ENCODE data around the gene SMARCAL1.

The SMARCAL1 gene

DNA sequence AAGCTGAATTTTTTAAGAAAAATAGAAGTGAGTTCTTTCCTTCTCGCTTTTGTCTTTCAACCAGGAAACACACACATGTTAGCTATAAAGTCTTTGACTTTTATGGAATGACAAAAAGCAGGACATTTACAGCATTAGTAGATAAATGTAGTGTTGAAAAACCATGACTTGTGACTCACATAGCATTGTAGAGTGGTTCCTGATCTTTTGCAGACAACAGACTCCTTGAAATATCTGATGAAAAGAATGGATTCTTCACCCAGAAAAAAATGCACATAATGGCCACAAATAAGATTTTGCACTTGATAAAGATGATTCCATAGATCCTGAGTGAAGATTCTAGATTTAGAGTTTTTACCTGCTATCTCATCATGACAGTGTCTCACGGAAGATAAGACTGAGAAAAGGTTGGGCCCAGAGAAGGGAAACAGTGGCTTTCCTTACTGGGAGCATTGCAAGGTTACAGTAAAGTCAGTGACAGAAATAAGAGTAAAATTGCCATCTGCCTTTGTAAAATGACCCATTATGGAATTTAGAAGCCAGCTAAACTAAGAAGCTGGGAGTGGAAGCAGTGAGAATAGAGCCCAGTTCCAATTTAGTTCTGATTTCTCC, 14.0 kb downstream of the SMARCAL1 start:
- DNase-seq (ENCODE audit: extremely low spot score) = no peak
- ChIA-PET CTCF (interaction anchor here (1.4 kb wide), 2 partner anchors 8 to 14 kb away, joined by 3 to 5 read pairs; partner anchors contain the start of gene SMARCAL1), POLR2A (no interaction called here)
- TF ChIP-seq, protein P1, sequence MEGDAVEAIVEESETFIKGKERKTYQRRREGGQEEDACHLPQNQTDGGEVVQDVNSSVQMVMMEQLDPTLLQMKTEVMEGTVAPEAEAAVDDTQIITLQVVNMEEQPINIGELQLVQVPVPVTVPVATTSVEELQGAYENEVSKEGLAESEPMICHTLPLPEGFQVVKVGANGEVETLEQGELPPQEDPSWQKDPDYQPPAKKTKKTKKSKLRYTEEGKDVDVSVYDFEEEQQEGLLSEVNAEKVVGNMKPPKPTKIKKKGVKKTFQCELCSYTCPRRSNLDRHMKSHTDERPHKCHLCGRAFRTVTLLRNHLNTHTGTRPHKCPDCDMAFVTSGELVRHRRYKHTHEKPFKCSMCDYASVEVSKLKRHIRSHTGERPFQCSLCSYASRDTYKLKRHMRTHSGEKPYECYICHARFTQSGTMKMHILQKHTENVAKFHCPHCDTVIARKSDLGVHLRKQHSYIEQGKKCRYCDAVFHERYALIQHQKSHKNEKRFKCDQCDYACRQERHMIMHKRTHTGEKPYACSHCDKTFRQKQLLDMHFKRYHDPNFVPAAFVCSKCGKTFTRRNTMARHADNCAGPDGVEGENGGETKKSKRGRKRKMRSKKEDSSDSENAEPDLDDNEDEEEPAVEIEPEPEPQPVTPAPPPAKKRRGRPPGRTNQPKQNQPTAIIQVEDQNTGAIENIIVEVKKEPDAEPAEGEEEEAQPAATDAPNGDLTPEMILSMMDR (IDR thresholded peaks at IDR 0.05; ENCODE audit: control extremely low read depth, extremely low read depth, low read depth, missing control alignments) = no peak

DNA sequence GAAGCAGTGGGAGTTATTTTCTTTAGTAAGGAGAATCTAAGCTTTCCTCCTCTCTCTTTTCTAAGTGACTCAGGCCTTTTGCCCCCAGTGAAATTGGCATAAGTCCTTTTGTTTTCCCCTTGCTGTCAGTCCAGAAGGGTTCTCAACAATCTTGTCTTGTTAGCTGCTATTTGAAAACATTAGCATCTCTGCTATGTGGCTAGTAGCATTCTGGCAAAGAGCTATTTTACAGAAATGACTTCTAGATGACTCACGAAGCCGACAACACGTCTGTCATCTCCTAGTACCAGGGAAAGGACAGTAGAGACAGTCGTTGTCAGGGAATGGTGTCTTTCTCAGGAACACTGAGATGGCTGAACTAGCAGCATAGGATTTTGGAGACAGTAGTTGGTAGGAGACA, 14.7 kb downstream of the SMARCAL1 start:
- CTCF ChIA-PET = interaction anchor here (1.1 to 1.4 kb wide), 3 partner anchors 8 to 15 kb away, joined by 3 to 5 read pairs (median 3); partner anchors contain the start of gene SMARCAL1

DNA sequence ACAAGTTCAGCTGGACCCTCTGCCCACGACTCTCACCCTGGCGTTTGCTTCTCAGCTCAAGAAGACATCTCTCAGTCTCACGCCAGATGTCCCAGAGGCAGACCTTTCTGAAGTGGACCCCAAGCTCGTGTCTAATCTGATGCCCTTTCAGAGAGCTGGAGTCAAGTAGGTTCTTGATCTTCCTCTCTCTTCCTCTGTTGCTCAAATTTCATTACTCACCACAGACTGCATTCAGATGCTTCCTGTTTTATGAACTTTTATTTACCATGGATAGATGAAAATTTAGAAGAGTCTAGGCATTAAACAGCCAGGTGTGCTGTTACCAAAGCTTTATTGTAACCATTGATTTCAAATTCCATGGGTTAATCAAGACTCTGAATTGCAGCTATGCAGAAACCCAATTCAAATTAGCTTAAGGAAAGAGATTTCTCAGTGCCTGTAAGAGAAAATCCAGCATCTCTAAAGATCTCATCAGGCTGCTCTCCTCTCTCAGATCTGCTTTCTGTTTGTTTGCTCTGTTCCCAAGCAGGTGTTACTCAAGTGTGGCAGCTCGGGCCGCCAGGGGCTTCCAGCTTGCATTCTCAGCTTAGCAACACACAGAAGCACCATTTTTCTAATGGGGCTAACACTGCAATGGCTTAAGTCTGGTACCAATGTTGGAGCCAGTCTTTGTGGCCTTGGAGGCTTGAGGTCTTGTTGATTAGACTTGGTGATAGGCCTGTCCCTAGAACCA, 16.5 kb downstream of the SMARCAL1 start:
- ChIA-PET POLR2A (no interaction called here), CTCF (interaction anchor here (0.9 to 1.6 kb wide), 3 partner anchors 9 to 1360 kb away, joined by 3 to 5 read pairs (median 4); no protein-coding TSS in a partner anchor)
- TF ChIP-seq, protein P1 (IDR thresholded peaks at IDR 0.05; ENCODE audit: control extremely low read depth, extremely low read depth, low read depth, missing control alignments) = no peak
- DNase-seq (ENCODE audit: extremely low spot score) = no peak

More for the DNA sequence above, 14.7 kb downstream of the SMARCAL1 start:
- TF ChIP-seq, protein P1 (IDR thresholded peaks at IDR 0.05; ENCODE audit: control extremely low read depth, extremely low read depth, low read depth, missing control alignments) = no peak
- POLR2A ChIA-PET = no interaction called here
- no peak for DNase-seq (ENCODE audit: extremely low spot score)

DNA sequence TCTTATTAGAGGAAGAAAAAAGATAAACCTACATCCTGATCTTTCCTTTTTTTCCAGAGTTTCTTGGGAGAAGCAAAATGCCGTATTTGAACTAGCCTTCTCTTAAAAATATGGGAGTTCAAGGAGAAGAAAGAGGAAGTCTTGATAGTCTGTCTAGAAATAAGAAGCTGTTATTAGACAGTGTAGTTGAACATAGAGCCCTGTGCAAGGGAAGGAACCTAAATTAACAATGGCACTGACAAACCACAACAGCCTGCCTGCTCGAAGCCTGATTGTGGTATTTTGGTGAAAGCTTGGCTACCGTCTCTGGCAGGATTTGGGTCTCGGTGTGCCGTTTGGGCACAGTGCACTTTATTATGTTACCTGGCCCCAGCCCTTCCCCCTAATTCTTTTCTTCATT, 17.1 kb downstream of the SMARCAL1 start:
- ChIA-PET POLR2A (no interaction called here), CTCF (interaction anchor here (0.9 to 1.6 kb wide), 2 partner anchors 9 to 20 kb away, joined by 4 to 5 read pairs; no protein-coding TSS in a partner anchor)
- no peak for DNase-seq (ENCODE audit: extremely low spot score)

DNA sequence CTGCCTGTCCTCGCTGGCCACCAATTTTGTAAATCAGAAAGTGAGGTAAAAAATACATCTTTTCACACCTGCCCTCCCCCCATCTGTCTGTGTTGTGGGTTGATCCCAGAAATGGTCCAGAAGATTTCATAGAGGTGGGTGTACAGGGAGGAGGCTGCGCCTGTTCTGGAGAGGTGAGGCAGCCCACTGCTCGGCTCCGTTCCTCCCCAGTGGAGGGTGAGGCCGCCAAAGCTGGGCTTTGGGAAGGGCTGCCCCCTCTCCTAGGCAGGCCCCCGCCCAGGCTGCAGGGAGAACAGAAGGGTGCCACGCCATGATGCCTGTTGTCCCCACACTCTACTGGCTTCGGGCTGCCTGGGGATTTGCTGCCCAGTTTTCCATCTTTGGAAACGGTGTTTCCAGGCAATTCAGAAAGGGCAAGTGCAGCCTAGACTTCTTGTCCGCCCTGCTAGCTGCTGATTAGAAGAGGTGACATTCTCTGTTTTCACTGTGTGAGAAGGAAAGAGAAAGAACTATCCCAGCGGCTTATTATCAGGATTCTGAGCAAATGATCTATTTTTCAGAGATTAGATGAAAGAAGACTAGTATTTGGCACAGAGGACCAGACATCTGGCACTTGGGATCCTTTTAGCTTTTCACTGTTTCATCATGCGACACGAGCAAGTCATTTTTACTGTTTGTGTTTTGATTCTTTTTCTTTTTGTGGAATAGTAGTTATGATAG, 18.7 kb downstream of the SMARCAL1 start:
- ChIA-PET CTCF (no interaction called here), POLR2A (no interaction called here)
- TF ChIP-seq, protein P1 (IDR thresholded peaks at IDR 0.05; ENCODE audit: control extremely low read depth, extremely low read depth, low read depth, missing control alignments) = no peak
- DNase-seq (ENCODE audit: extremely low spot score) = no peak

More for the DNA sequence above, 17.1 kb downstream of the SMARCAL1 start:
- TF ChIP-seq, protein P1 (IDR thresholded peaks at IDR 0.05; ENCODE audit: control extremely low read depth, extremely low read depth, low read depth, missing control alignments) = no peak

DNA sequence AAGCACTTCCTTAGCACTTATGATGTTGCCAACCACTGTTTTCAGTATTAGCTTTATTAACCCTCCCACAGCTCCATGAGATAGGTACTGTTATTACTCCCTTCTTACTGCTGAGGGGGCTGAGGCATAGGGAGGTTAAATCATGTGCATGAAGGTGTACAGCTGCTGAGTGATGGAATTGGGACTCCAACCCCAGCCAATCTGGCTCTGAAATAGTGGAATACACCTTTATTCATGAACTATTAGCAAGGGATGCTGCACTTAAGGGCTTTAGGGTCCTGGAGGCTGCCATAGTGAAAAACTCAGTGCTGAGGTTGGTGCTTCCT, 19.2 kb downstream of the SMARCAL1 start:
- ChIA-PET CTCF (no interaction called here), POLR2A (no interaction called here)
- TF ChIP-seq, protein P1 (IDR thresholded peaks at IDR 0.05; ENCODE audit: control extremely low read depth, extremely low read depth, low read depth, missing control alignments) = no peak
- no peak for DNase-seq (ENCODE audit: extremely low spot score)

Data from GM10248 (cell line).